ENCODE results near the gene LRFN3.

DNA sequence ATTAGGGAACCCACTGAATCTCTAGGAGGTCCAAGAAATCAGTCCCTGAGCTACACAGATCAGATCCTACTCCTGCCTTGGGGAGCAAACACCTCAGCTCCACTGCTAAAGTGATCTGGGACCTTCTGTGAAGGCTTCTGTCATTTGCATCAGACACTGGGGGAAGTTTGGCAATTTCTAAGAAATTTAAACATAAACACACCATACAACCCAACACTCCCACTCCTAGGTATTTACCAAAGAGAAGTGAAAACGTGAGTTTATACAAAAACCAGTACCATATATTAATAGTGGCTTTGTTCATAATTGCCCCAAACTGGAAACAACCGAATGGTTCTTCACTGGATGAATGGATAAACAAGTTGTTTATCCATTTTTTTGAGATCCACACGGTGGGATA is 20.7 kb upstream of the LRFN3 start:
- TF ChIP-seq CTCF (conservative IDR thresholded peaks at IDR 0.05) (no peak), ZFX (IDR thresholded peaks at IDR 0.05) (no peak)

All from C4-2B (cell line).